ENCODE measurements around the gene IQCF6.
A peak's percentile ranks its signal among the peaks of the same experiment; 100 is the strongest.
"Not testable (repeated sequence)": the region's sequence is repeated elsewhere in the genome, so short reads cannot be mapped to it uniquely, and the experiment has no call there.

IQCF6 gene

GRCh38 chr3:51747840-51748239 lies 31.2 kb downstream of the IQCF6 start:
- no peaks in the 10 kb centered on the region for H3K27me3 Mint-ChIP-seq (ENCODE audit: low read depth)
- no peaks in the 10 kb centered on the region for H3K9me3 Mint-ChIP-seq
- H3K27ac Mint-ChIP-seq: no peak overlapping the region
- DNase-seq (ENCODE audit: low spot score): no peak
- H3K4me1 Mint-ChIP-seq (ENCODE audit: low read depth): peaks cover 3% of the 10 kb centered on the region
- no peak overlapping the region for H3K4me3 Mint-ChIP-seq
- no peaks in the 10 kb centered on the region for H3K36me3 Mint-ChIP-seq (ENCODE audit: low read depth)

GRCh38 chr3:51742978-51743377 lies 36.1 kb downstream of the IQCF6 start:
- H3K4me3 Mint-ChIP-seq; DNase-seq (ENCODE audit: low spot score); H3K36me3 Mint-ChIP-seq (ENCODE audit: low read depth); H3K9me3 Mint-ChIP-seq; H3K4me1 Mint-ChIP-seq (ENCODE audit: low read depth); H3K27ac Mint-ChIP-seq: not testable (repeated sequence)
- H3K27me3 Mint-ChIP-seq (ENCODE audit: low read depth): peaks cover 17% of the 10 kb centered on the region

GRCh38 chr3:51742320-51742719 lies 36.7 kb downstream of the IQCF6 start:
- H3K27ac Mint-ChIP-seq; H3K9me3 Mint-ChIP-seq; DNase-seq (ENCODE audit: low spot score); H3K4me3 Mint-ChIP-seq; H3K4me1 Mint-ChIP-seq (ENCODE audit: low read depth); H3K36me3 Mint-ChIP-seq (ENCODE audit: low read depth): not testable (repeated sequence)
- H3K27me3 Mint-ChIP-seq (ENCODE audit: low read depth): peaks cover 24% of the 10 kb centered on the region

- no peak overlapping the region for H3K4me3 Mint-ChIP-seq
- peaks cover 10% of the 10 kb centered on the region for H3K4me1 Mint-ChIP-seq (ENCODE audit: low read depth)
- no peak for DNase-seq (ENCODE audit: low spot score)
- peaks cover 25% of the 10 kb centered on the region for H3K27me3 Mint-ChIP-seq (ENCODE audit: low read depth)
- H3K27ac Mint-ChIP-seq: no peak overlapping the region
- no peaks in the 10 kb centered on the region for H3K36me3 Mint-ChIP-seq (ENCODE audit: low read depth)
- H3K9me3 Mint-ChIP-seq: no peaks in the 10 kb centered on the region
These were observed 39.9 kb downstream of the IQCF6 start for GRCh38 chr3:51739110-51739509.

GRCh38 chr3:51735950-51736349 lies 43.1 kb downstream of the IQCF6 start:
- Mint-ChIP-seq H3K36me3 (ENCODE audit: low read depth) (no peaks in the 10 kb centered on the region), H3K4me1 (ENCODE audit: low read depth) (peaks cover 12% of the 10 kb centered on the region), H3K4me3 (no peak overlapping the region)

GRCh38 chr3:51735039-51735438 lies 44.0 kb downstream of the IQCF6 start:
- H3K27ac Mint-ChIP-seq: no peak overlapping the region
- DNase-seq (ENCODE audit: low spot score): no peak
- H3K9me3 Mint-ChIP-seq: no peaks in the 10 kb centered on the region
- H3K36me3 Mint-ChIP-seq (ENCODE audit: low read depth): no peaks in the 10 kb centered on the region
- peaks cover 22% of the 10 kb centered on the region for H3K27me3 Mint-ChIP-seq (ENCODE audit: low read depth)
- H3K4me3 Mint-ChIP-seq: peak overlapping the region; percentile 55
- H3K4me1 Mint-ChIP-seq (ENCODE audit: low read depth): peaks cover 15% of the 10 kb centered on the region

More at GRCh38 chr3:51735950-51736349, 43.1 kb downstream of the IQCF6 start:
- Mint-ChIP-seq H3K9me3 (no peaks in the 10 kb centered on the region), H3K27me3 (ENCODE audit: low read depth) (peaks cover 25% of the 10 kb centered on the region), H3K27ac (no peak overlapping the region)
- DNase-seq (ENCODE audit: low spot score): no peak

GRCh38 chr3:51734572-51734907 lies 44.5 kb downstream of the IQCF6 start:
- Mint-ChIP-seq H3K4me1 (ENCODE audit: low read depth) (peaks cover 18% of the 10 kb centered on the region), H3K36me3 (ENCODE audit: low read depth) (no peaks in the 10 kb centered on the region), H3K9me3 (no peaks in the 10 kb centered on the region), H3K4me3 (peak overlapping the region; percentile 55), H3K27ac (no peak overlapping the region), H3K27me3 (ENCODE audit: low read depth) (peaks cover 20% of the 10 kb centered on the region)
- peak; percentile 50 for DNase-seq (ENCODE audit: low spot score)

GRCh38 chr3:51733859-51734571 lies 45.0 kb downstream of the IQCF6 start:
- Mint-ChIP-seq H3K4me3 (peak overlapping the region; percentile 4), H3K9me3 (no peaks in the 10 kb centered on the region), H3K36me3 (ENCODE audit: low read depth) (no peaks in the 10 kb centered on the region), H3K27ac (no peak overlapping the region), H3K27me3 (ENCODE audit: low read depth) (peaks cover 16% of the 10 kb centered on the region), H3K4me1 (ENCODE audit: low read depth) (peaks cover 22% of the 10 kb centered on the region)
- DNase-seq (ENCODE audit: low spot score): no peak

GRCh38 chr3:51729042-51729633 lies 49.9 kb downstream of the IQCF6 start:
- no peak overlapping the region for H3K4me3 Mint-ChIP-seq

More at GRCh38 chr3:51729042-51729633, 49.9 kb downstream of the IQCF6 start:
- peaks cover 8% of the 10 kb centered on the region for H3K27me3 Mint-ChIP-seq (ENCODE audit: low read depth)
- H3K9me3 Mint-ChIP-seq: no peaks in the 10 kb centered on the region
- no peaks in the 10 kb centered on the region for H3K36me3 Mint-ChIP-seq (ENCODE audit: low read depth)
- H3K4me1 Mint-ChIP-seq (ENCODE audit: low read depth): peaks cover 21% of the 10 kb centered on the region
- no peak for DNase-seq (ENCODE audit: low spot score)
- peak overlapping the region; percentile 37 for H3K27ac Mint-ChIP-seq
